NK-92 (cell line): ENCODE measurements around the gene UBR4.
"Not testable (repeated sequence)": the region's sequence is repeated elsewhere in the genome, so short reads cannot be mapped to it uniquely, and the experiment has no call there.

Source experiments
- DNase-seq: peaks from one replicate; lab custom pipeline; 2025; ENCODE audit not compliant: unreplicated experiment; lab: John Stamatoyannopoulos, UW

Gene UBR4

GRCh38 chr1:19220080-19220846, 10.2 kb upstream of the UBR4 start:
- no peak for DNase-seq

DNA sequence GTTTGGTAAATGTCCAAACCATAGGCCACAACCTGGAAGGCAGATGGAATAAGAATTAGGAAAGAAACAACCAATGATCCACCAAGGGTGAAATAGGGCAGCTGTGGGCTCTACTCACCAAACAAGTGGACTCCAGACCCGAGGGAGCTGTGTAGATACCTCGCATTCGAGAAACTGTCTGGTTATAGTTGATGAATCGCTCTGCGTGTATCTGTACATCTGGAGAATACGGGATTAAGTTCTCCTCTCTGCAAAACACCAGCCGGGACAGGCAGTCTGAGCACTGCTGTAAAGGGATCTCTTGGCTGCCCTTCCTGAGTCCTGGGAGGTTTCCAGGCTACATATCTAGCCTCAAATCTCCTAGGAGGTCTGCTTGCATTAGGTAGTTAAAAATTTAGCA, 9.4 kb upstream of the UBR4 start:
- DNase-seq: no peak

GRCh38 chr1:19216585-19216984, 6.5 kb upstream of the UBR4 start:
- not testable (repeated sequence) for DNase-seq

DNA sequence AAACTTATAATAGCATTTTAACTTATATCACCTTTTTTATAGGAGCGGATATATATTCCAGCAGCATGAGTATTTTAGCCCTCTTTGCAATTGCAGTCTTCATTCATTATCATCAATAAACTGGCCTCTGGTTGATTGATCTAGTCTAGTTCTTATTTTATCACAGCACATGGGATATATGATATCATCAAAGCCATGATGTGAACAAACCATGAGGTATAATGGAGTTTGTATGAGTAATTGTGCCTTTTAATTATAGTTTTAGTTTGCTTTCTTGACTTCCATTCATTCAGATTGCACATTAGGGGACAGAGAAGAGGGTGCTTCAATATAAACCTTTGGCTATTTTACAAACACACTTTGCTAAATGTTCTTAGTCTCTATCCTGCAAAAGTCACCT, 3.5 kb upstream of the UBR4 start:
- no peak for DNase-seq

GRCh38 chr1:19212167-19212566, 2.1 kb upstream of the UBR4 start:
- DNase-seq: no peak

GRCh38 chr1:19210772-19211549, 895 bp upstream of the UBR4 start:
- DNase-seq: no peak

GRCh38 chr1:19209439-19209989, 552 bp downstream of the UBR4 start:
- DNase-seq: no peak

- DNase-seq: no peak
These were observed 1.2 kb downstream of the UBR4 start for GRCh38 chr1:19208710-19209438.

DNA sequence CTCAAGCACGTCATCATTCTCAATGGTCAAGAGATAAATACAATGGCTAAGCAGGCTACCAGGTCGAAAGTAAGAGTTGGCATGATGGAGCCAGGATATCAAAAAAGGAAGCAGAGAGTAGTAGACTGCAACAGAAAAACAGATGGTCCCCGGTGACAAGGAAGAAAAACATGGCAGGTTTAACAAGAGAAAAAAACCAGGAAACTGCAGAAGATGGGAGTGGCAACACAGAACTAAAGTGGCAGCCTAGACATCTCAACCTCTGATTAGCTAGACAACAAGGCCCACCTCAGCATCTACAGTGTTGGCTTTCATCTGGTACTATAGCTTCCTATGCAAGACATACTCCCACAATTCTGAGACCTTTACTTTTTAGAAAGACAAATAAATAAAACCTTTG, 3.1 kb downstream of the UBR4 start:
- no peak for DNase-seq

DNA sequence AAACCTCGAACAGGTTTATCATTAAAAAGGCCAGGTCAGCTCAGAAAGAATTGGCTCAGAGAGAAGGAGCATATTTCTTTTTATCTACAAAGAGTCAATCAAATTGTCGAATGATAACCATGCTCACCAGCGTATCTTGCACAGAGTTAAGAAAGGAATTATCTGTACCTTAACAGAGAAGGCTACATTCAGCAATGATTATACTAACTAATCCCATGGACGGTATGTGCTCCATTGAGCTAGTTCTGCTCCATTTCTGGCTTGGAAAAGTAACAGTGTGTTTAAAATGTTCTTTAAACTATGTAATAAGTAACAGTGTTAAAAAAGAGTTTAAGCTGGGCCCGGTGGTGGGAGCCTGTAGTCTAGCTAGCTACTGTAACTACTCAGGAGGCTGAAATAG, 4.2 kb downstream of the UBR4 start:
- no peak for DNase-seq

GRCh38 chr1:19205403-19205802, 4.7 kb downstream of the UBR4 start:
- DNase-seq: no peak

DNA sequence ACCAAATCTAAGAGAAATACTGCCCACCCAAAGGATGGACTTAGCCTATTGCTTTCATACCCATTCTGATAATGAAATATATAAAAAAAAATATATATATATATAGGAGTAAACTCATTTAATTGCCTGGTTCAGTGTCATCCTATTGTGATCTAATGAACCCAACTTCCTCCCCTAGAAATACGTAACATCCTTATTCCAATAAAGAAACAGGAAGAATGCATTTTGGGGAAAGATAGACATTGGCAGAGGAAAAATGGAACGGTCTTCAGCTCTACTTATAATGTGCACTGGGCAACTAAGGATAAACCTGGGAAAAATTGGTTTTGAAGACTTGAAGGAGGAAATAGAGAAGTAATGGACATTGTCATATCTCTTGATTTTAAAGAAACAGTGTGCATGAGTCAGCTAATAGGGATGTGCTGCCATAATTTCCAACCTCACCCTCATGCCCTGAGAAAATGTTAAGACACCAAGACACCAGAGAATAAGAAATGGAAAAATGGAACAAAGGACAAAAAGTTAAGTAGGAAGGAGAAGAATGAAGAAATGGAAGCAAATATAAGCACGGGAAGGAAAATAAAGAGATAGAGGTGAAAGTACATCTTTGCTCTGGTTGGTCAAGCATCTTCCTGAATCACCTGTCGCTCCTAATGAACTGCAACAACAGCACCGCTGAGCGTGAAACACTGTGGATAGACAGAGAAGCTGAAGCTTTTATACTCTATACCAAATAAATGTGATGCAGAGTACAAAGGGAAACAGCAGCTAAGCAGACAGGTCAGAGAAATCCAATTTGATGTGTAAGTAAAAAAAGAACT, 5.4 kb downstream of the UBR4 start:
- no peak for DNase-seq

DNA sequence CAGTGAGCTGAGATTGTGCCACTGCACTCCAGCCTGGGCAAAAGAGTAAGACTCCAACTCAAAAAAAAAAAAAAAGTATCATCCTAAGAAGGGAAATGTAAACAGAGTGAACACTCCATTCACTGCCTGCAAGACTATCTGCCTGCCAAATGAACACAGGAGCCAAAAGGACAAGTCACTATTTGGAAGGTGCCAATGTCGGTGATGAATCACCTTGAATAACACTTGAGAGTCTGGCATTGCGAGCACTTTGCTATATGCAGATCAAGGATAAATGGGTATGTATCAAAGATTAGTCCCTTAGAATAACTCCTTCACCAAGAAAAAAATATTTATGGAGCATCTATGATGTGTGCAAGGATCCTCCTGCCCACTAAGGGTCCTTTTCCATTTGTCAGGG, 6.6 kb downstream of the UBR4 start:
- no peak for DNase-seq

GRCh38 chr1:19202396-19202795, 7.7 kb downstream of the UBR4 start:
- no peak for DNase-seq

- no peak for DNase-seq
These were observed 10.0 kb downstream of the UBR4 start for GRCh38 chr1:19199969-19200604.

- no peak for DNase-seq
These were observed 10.6 kb downstream of the UBR4 start for GRCh38 chr1:19199329-19199968.

DNA sequence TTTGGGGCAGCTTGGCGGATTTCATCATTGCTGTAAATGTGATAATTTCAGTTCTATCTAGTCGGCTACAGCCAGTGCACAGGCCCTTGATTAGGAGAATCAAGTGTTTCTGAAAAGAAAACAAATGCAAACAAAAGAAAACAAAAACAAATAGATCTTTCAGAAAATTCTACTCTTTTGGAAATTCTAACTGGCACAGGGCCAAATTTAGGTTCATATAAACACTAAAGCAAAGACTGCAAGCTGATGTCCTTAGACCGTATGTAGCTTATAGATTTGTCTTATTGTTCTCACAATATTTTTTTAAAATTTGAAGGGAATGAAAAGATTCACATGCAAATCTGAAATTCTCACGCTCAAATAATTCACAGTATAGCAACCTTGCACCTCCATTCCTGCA, 11.2 kb downstream of the UBR4 start:
- DNase-seq: no peak

DNA sequence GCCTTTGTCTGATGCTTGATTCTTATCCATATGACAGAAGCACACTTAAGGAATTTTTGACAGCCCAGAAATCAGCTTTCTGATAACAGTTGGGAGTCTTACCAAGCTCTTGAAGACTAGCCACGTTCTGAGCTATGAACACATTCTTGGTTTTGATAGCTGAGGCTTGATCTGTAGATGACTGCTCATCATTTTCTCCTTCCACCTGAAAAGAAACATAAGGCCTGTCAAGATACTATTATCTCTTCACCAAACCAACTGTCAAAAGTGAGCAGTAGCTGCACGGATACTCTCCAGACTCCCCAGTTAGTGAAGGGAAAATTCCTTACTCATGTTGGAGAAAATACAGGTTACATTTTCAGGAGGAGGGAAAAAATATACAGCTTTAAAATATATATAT, 12.2 kb downstream of the UBR4 start:
- DNase-seq: no peak

- DNase-seq: no peak
These were observed 13.7 kb downstream of the UBR4 start for GRCh38 chr1:19196331-19196730.

- no peak for DNase-seq
These were observed 17.1 kb downstream of the UBR4 start for GRCh38 chr1:19193004-19193403.
